ENCODE results near the gene CCDC9B.

The CCDC9B gene

DNA sequence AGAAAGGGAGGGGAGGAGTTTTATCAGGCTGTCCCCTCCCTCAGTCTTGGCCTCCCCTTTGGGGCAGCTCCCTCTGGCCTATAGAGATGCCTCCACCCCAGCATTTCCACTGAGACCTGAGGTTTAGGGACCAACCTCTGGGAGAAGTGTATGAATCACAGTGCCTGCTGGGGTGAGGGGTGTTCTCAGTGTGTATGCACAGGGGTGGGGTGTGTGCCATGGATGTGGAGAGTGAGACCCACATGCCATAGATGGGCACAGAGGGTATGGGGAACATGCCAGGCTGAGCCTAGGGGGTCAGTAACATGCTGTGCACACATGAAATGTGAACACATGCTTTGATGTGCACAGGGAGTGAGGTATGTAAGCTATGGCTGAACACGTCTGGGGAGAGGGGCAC, 45.4 kb downstream of the CCDC9B start:
- no peak for TF ChIP-seq ISL1 (CRISPR knock-in tag; IDR thresholded peaks at IDR 0.05)
- TF ChIP-seq ZFP30 (CRISPR knock-in tag; IDR thresholded peaks at IDR 0.05): no peak
- TF ChIP-seq ZFP3 (CRISPR knock-in tag; IDR thresholded peaks at IDR 0.05): no peak
- no peak for TF ChIP-seq ZNF8 (CRISPR knock-in tag; IDR thresholded peaks at IDR 0.05)
- TF ChIP-seq, protein P1, sequence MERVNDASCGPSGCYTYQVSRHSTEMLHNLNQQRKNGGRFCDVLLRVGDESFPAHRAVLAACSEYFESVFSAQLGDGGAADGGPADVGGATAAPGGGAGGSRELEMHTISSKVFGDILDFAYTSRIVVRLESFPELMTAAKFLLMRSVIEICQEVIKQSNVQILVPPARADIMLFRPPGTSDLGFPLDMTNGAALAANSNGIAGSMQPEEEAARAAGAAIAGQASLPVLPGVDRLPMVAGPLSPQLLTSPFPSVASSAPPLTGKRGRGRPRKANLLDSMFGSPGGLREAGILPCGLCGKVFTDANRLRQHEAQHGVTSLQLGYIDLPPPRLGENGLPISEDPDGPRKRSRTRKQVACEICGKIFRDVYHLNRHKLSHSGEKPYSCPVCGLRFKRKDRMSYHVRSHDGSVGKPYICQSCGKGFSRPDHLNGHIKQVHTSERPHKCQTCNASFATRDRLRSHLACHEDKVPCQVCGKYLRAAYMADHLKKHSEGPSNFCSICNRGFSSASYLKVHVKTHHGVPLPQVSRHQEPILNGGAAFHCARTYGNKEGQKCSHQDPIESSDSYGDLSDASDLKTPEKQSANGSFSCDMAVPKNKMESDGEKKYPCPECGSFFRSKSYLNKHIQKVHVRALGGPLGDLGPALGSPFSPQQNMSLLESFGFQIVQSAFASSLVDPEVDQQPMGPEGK (CRISPR knock-in tag; IDR thresholded peaks at IDR 0.05; ENCODE audit: borderline replicate concordance): no peak
- TF ChIP-seq OSR1 (CRISPR knock-in tag; IDR thresholded peaks at IDR 0.05): no peak
- TF ChIP-seq CSDC2 (CRISPR knock-in tag; IDR thresholded peaks at IDR 0.05): no peak
- TF ChIP-seq ESRRG (CRISPR knock-in tag; IDR thresholded peaks at IDR 0.05): no peak
- TF ChIP-seq TOX (CRISPR knock-in tag; IDR thresholded peaks at IDR 0.05; ENCODE audit: borderline replicate concordance): no peak
- TF ChIP-seq ZNF70 (CRISPR knock-in tag; IDR thresholded peaks at IDR 0.05): no peak
- TF ChIP-seq BACH2 (CRISPR knock-in tag; IDR thresholded peaks at IDR 0.05; ENCODE audit: borderline replicate concordance): no peak
- TF ChIP-seq TCF4 (CRISPR knock-in tag; IDR thresholded peaks at IDR 0.05; ENCODE audit: borderline replicate concordance): no peak
- no peak for TF ChIP-seq SNAI2 (CRISPR knock-in tag; IDR thresholded peaks at IDR 0.05)
- TF ChIP-seq, protein P2, sequence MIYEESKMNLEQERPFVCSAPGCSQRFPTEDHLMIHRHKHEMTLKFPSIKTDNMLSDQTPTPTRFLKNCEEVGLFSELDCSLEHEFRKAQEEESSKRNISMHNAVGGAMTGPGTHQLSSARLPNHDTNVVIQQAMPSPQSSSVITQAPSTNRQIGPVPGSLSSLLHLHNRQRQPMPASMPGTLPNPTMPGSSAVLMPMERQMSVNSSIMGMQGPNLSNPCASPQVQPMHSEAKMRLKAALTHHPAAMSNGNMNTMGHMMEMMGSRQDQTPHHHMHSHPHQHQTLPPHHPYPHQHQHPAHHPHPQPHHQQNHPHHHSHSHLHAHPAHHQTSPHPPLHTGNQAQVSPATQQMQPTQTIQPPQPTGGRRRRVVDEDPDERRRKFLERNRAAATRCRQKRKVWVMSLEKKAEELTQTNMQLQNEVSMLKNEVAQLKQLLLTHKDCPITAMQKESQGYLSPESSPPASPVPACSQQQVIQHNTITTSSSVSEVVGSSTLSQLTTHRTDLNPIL (CRISPR knock-in tag; IDR thresholded peaks at IDR 0.05; ENCODE audit: low read depth): no peak
- TF ChIP-seq ZNF565 (CRISPR knock-in tag; conservative IDR thresholded peaks at IDR 0.05; ENCODE audit: low read depth): no peak
- TF ChIP-seq RARB (CRISPR knock-in tag; IDR thresholded peaks at IDR 0.05): no peak
- no peak for TF ChIP-seq GLIS3 (CRISPR knock-in tag; IDR thresholded peaks at IDR 0.05)
- TF ChIP-seq ARNTL (CRISPR knock-in tag; IDR thresholded peaks at IDR 0.05; ENCODE audit: borderline replicate concordance, low read depth): no peak
- TF ChIP-seq, protein P3, sequence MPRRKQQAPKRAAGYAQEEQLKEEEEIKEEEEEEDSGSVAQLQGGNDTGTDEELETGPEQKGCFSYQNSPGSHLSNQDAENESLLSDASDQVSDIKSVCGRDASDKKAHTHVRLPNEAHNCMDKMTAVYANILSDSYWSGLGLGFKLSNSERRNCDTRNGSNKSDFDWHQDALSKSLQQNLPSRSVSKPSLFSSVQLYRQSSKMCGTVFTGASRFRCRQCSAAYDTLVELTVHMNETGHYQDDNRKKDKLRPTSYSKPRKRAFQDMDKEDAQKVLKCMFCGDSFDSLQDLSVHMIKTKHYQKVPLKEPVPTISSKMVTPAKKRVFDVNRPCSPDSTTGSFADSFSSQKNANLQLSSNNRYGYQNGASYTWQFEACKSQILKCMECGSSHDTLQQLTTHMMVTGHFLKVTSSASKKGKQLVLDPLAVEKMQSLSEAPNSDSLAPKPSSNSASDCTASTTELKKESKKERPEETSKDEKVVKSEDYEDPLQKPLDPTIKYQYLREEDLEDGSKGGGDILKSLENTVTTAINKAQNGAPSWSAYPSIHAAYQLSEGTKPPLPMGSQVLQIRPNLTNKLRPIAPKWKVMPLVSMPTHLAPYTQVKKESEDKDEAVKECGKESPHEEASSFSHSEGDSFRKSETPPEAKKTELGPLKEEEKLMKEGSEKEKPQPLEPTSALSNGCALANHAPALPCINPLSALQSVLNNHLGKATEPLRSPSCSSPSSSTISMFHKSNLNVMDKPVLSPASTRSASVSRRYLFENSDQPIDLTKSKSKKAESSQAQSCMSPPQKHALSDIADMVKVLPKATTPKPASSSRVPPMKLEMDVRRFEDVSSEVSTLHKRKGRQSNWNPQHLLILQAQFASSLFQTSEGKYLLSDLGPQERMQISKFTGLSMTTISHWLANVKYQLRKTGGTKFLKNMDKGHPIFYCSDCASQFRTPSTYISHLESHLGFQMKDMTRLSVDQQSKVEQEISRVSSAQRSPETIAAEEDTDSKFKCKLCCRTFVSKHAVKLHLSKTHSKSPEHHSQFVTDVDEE (CRISPR knock-in tag; IDR thresholded peaks at IDR 0.05): no peak
- no peak for ATAC-seq

DNA sequence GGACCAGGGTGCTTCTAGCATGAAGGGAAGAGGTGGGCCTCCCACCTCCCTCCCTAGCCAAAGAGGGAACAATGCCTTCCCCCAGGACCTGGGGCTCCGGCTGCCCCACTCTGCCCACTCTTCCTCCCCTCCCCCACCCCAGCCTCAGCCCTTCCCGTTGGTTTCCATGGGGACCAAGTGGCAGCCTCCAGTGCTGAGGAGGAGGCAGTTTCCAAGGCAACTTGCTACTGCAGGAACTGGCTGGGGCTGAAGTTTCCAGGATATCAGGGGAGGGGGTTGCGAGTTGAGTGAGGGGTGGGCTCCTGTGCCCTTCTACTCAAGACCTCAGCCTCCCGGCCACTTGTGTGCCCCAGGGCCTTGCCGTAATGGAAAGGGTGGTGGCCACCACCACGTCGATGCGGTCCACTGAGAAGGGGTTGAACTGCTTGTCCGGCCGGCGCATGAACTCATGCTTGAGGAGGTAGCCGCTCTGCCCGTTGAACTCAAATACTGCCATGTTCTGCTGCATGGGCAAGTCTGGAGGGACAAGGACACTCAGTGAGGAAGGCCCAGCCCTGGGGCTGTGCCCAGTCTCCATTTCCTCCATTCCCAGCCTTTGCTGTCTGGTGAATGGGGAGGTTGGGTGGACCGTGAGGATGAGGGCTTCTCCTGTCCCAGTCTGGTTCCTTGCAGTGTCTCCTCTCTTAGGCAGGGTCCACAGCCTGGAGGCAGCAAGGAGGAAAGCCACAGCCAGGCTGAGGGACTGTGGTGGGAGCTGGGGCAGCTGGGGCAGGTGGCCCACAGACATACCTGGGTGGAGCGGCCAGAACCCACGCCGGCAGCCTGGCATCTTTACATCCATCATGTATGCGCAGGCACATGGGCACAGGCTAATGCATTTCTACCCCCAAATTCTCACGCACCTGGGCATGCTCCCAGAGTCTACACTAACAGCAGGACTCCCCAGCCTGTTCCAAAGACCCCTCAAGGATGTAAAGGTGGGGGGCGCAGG, 46.5 kb downstream of the CCDC9B start:
- TF ChIP-seq TCF4 (CRISPR knock-in tag; IDR thresholded peaks at IDR 0.05; ENCODE audit: borderline replicate concordance): no peak
- no peak for TF ChIP-seq ZFP30 (CRISPR knock-in tag; IDR thresholded peaks at IDR 0.05)
- TF ChIP-seq ESRRG (CRISPR knock-in tag; IDR thresholded peaks at IDR 0.05): no peak
- TF ChIP-seq ZFP3 (CRISPR knock-in tag; IDR thresholded peaks at IDR 0.05): no peak
- TF ChIP-seq PPARA (CRISPR knock-in tag; IDR thresholded peaks at IDR 0.05; ENCODE audit: borderline replicate concordance): no peak
- no peak for TF ChIP-seq ZNF565 (CRISPR knock-in tag; conservative IDR thresholded peaks at IDR 0.05; ENCODE audit: low read depth)
- TF ChIP-seq, protein P4, sequence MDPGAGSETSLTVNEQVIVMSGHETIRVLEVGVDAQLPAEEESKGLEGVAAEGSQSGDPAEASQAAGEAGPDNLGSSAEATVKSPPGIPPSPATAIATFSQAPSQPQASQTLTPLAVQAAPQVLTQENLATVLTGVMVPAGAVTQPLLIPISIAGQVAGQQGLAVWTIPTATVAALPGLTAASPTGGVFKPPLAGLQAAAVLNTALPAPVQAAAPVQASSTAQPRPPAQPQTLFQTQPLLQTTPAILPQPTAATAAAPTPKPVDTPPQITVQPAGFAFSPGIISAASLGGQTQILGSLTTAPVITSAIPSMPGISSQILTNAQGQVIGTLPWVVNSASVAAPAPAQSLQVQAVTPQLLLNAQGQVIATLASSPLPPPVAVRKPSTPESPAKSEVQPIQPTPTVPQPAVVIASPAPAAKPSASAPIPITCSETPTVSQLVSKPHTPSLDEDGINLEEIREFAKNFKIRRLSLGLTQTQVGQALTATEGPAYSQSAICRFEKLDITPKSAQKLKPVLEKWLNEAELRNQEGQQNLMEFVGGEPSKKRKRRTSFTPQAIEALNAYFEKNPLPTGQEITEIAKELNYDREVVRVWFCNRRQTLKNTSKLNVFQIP (CRISPR knock-in tag; IDR thresholded peaks at IDR 0.05; ENCODE audit: borderline replicate concordance, low read depth): no peak
- TF ChIP-seq, protein P2 (CRISPR knock-in tag; IDR thresholded peaks at IDR 0.05; ENCODE audit: low read depth): no peak
- TF ChIP-seq OSR1 (CRISPR knock-in tag; IDR thresholded peaks at IDR 0.05): no peak
- no peak for TF ChIP-seq SNAI2 (CRISPR knock-in tag; IDR thresholded peaks at IDR 0.05)
- TF ChIP-seq TOX (CRISPR knock-in tag; IDR thresholded peaks at IDR 0.05; ENCODE audit: borderline replicate concordance): no peak
- TF ChIP-seq ZNF70 (CRISPR knock-in tag; IDR thresholded peaks at IDR 0.05): no peak
- no peak for TF ChIP-seq ZNF8 (CRISPR knock-in tag; IDR thresholded peaks at IDR 0.05)
- ATAC-seq: no peak

All from SK-N-SH treated with all-trans-retinoic acid at 6 μM for 48 hours (cell line).